ENCODE data around the gene STXBP3.

The STXBP3 gene

GRCh38 chr1:108854221-108855019 is 107.9 kb downstream of the STXBP3 start:
- H3K9me3 ChIP-seq (ENCODE audit: control insufficient read depth, insufficient read depth, low read length): no peaks in the 10 kb centered on the region
- no peaks in the 10 kb centered on the region for H3K36me3 ChIP-seq (ENCODE audit: insufficient read depth, low read length)
- H3K4me1 ChIP-seq (ENCODE audit: insufficient read depth, low read length): peaks cover 5% of the 10 kb centered on the region; the same call in 1 of the 2 replicates
- H3K9ac ChIP-seq (ENCODE audit: low read depth, low read length): no peak overlapping the region

GRCh38 chr1:108856994-108857393 is 110.5 kb downstream of the STXBP3 start, which contains the start of gene AKNAD1:
TSS of gene AKNAD1 (minus strand) at chr1:108857094. CDS start at chr1:108852664, 4,430 bp downstream.
- no peaks in the 10 kb centered on the region for H3K36me3 ChIP-seq (ENCODE audit: insufficient read depth, low read length)
- no peak within 1 kb of the TSS for H3K9ac ChIP-seq (ENCODE audit: low read depth, low read length)
- no peaks in the 10 kb centered on the region for H3K9me3 ChIP-seq (ENCODE audit: control insufficient read depth, insufficient read depth, low read length)
- H3K4me1 ChIP-seq (ENCODE audit: insufficient read depth, low read length): peaks cover 5% of the 10 kb centered on the region; the same call in 1 of the 2 replicates

GRCh38 chr1:108858230-108858950 is 111.9 kb downstream of the STXBP3 start:
- peaks cover 5% of the 10 kb centered on the region; the same call in 1 of the 2 replicates for H3K4me1 ChIP-seq (ENCODE audit: insufficient read depth, low read length)
- H3K9ac ChIP-seq (ENCODE audit: low read depth, low read length): no peak overlapping the region
- H3K9me3 ChIP-seq (ENCODE audit: control insufficient read depth, insufficient read depth, low read length): no peaks in the 10 kb centered on the region
- no peaks in the 10 kb centered on the region for H3K36me3 ChIP-seq (ENCODE audit: insufficient read depth, low read length)

All from ES-I3 (cell line).